Measurements from ENCODE around the gene SMIM31. TPM values are rescaled to one million over a fixed set of nuclear protein-coding genes. Genes with fewer than 3 reads are reported as not detected.

SMIM31 gene
- total RNA-seq, 1 experiment from 2014 or later: not detected

- Mint-ChIP-seq H3K36me3 (ENCODE audit: insufficient read depth in 1 of 3, low read depth in 3 of 3) (peaks cover 0 to 7% (median 0%) of the 10 kb centered on the region in 3 experiments; a peak in 1 of 7 replicates), H3K27ac (no peak overlapping the region), H3K27me3 (ENCODE audit: low read depth) (no peaks in the 10 kb centered on the region; the same call in 1 of the 2 replicates), H3K9me3 (no peaks in the 10 kb centered on the region; a peak in 1 of 5 replicates), H3K4me1 (peaks cover 57 to 66% of the 10 kb centered on the region in 2 experiments), H3K4me3 (no peak overlapping the region)
- no peaks in the 10 kb centered on the region for H3K27me3 ChIP-seq (ENCODE audit: insufficient read depth, low read length)
- no peak overlapping the region for H2BK15ac ChIP-seq (ENCODE audit: low read depth, low read length)
- H3K14ac ChIP-seq (ENCODE audit: insufficient read depth, low read length): no peak overlapping the region
- H3K9me3 ChIP-seq (ENCODE audit: control insufficient read depth, low read depth, low read length): no peaks in the 10 kb centered on the region
- no peak overlapping the region for H3K23ac ChIP-seq (ENCODE audit: insufficient read length, low read depth, low read length)
- H3T11ph ChIP-seq (ENCODE audit: low read length): no peak overlapping the region
- no peaks in the 10 kb centered on the region for H3K79me2 ChIP-seq (ENCODE audit: insufficient read depth, low read length)
- H2BK5ac ChIP-seq (ENCODE audit: insufficient read length, low read length): no peak overlapping the region
- H4K8ac ChIP-seq (replicated peaks; ENCODE audit: insufficient read length, low read depth, low read length): no peak overlapping the region
- H3K18ac ChIP-seq (ENCODE audit: insufficient read length, low read depth, low read length): no peak overlapping the region
- H2AK5ac ChIP-seq (ENCODE audit: insufficient read length, low read length): no peak overlapping the region
- H2BK120ac ChIP-seq (ENCODE audit: low read depth, low read length, poor library complexity, severe bottlenecking): no peak overlapping the region
- H2BK12ac ChIP-seq (ENCODE audit: insufficient read length, low read depth, low read length): no peak overlapping the region
- WGBS (ENCODE audit: extremely low coverage, insufficient read length, low lambda C conversion rate): no CpG with 5 or more reads among the region's 1 CpG
- no peak for DNase-seq
- no peak for TF ChIP-seq CTCF (conservative IDR thresholded peaks at IDR 0.05)
- peaks cover 15% of the 10 kb centered on the region for H3K4me1 ChIP-seq (ENCODE audit: insufficient read depth, low read length)
- no peak overlapping the region for H4K91ac ChIP-seq (ENCODE audit: insufficient read length, low read depth, low read length)
- H3K27ac ChIP-seq (ENCODE audit: insufficient read length, low read depth, low read length): no peak overlapping the region
- H3K4ac ChIP-seq (ENCODE audit: low read depth, low read length): no peak overlapping the region
- H4K5ac ChIP-seq (ENCODE audit: insufficient read length, low read depth, low read length): no peak overlapping the region
- no peaks in the 10 kb centered on the region for H4K20me1 ChIP-seq (ENCODE audit: control insufficient read depth, insufficient read depth, insufficient read length)
- H3K9ac ChIP-seq (ENCODE audit: extremely low read depth, insufficient read length, low read length): no peak overlapping the region
- H3K56ac ChIP-seq (ENCODE audit: insufficient read length, low read depth, low read length): no peak overlapping the region
- no peaks in the 10 kb centered on the region for H3K23me2 ChIP-seq (ENCODE audit: insufficient read length, low read depth, low read length, poor library complexity, severe bottlenecking)
- H2BK20ac ChIP-seq (ENCODE audit: low read depth, low read length, poor library complexity, severe bottlenecking): no peak overlapping the region
- no peak overlapping the region for H3K4me2 ChIP-seq (ENCODE audit: insufficient read depth, insufficient read length, low read length)
- H3K79me1 ChIP-seq (ENCODE audit: insufficient read depth, low read depth, low read length, poor library complexity, severe bottlenecking): no peaks in the 10 kb centered on the region
- H2AFZ ChIP-seq (ENCODE audit: low read length): no peak overlapping the region
Measured at GRCh38 chr4:164819366-164819765, 65.4 kb downstream of the SMIM31 start.
